GM18858 (cell line): ENCODE results near the gene CNDP2.
"Not testable (repeated sequence)": the region's sequence is repeated elsewhere in the genome, so short reads cannot be mapped to it uniquely, and the experiment has no call there.

ENCODE experiments used
- ATAC-seq: cut with Tn5 transposase; IDR thresholded peaks from one replicate; pipeline ENCODE4 v1.9.1; 2021; ENCODE audit not compliant: unreplicated experiment

The CNDP2 gene

DNA sequence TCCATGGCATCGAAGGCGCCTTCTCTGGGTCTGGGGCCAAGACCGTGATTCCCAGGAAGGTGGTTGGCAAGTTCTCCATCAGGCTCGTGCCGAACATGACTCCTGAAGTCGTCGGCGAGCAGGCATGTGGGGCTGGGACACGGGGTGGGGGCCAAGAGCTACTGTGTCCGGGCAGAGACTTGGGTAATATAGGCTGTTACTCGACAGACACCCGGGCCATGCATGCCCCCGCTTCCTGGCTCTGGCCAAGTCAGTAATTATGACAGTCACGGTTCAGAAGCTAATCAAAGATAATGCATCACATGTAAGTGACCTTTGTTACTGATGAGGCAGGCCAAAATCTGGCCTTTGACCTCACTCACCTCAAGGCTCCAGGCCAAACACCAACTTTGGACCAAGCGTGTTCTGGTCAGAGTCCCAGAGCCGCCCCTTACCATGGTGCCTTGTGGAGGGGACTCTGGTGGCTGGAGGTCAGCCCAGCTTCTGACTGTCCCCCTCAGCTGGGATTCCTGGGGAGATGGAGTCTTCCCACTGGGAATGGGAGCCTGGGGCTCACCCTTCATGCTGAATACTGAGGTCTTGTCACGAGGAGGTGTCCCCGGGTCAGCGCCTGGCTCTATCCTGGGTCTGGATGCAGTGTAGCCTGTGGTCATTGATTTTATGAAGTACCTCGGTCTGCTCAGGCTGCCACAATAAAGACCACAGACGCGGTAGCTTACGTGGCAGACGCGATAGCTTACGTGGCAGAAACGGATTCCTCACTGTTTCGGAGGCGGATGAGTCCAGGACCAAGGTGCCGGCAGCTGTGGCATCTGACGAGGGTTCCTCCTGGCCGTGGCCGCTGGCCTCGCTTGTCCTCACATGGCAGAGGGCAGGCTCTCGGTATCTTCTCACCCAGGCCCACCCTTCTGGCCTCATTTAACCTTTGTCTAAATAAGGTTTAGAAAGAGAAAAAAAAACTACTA, 20.4 kb downstream of the CNDP2 start:
- ATAC-seq = no peak

DNA sequence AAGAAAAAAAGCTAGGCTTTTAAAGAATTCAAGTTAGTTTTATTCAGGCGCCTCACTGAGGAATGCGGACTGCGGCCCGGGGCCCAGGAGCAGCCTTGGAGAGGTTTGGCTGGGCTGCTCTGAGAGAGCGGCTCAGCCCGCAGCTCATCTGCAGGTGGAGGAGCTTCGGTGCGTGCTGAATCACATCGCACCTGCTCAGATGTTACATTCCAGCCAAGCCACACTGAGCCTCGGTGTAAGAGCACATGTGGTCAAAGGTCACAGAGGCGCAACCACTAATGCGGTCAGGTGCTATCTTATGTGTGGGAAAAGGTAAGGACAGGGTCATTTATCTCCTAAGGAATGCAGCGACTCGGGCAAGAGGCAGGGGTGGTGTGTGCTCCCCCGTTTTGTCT, 21.1 kb downstream of the CNDP2 start:
- no peak for ATAC-seq

DNA sequence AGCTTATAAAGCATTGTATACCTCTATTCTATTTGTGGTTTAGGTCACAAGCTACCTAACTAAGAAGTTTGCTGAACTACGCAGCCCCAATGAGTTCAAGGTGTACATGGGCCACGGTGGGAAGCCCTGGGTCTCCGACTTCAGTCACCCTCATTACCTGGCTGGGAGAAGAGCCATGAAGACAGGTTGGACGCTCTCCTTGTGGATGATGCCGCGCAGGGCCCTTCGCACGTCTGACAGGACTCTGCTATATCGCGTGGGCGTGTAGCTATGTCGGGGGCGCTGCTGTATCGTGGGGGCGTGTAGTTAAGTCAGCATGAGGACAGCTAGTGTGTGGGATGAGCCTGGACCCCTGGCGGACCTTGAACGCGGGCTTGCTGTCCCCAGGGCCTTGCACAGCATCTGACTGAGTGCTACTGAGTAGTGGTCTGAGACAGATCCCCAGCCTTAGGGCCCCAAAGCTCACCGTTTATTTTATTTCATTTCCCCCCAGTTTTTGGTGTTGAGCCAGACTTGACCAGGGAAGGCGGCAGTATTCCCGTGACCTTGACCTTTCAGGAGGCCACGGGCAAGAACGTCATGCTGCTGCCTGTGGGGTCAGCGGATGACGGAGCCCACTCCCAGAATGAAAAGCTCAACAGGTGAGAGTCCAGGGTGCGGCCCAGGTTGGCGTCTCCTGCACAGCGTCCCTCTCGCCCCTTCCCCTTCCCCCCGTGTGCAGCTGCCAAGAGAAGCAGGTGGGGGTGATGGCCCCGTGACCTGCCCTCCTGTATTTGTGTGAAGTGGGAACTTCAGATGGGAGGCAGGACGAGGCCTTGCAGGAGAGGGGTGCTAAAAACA, 22.5 kb downstream of the CNDP2 start:
- ATAC-seq = no peak

DNA sequence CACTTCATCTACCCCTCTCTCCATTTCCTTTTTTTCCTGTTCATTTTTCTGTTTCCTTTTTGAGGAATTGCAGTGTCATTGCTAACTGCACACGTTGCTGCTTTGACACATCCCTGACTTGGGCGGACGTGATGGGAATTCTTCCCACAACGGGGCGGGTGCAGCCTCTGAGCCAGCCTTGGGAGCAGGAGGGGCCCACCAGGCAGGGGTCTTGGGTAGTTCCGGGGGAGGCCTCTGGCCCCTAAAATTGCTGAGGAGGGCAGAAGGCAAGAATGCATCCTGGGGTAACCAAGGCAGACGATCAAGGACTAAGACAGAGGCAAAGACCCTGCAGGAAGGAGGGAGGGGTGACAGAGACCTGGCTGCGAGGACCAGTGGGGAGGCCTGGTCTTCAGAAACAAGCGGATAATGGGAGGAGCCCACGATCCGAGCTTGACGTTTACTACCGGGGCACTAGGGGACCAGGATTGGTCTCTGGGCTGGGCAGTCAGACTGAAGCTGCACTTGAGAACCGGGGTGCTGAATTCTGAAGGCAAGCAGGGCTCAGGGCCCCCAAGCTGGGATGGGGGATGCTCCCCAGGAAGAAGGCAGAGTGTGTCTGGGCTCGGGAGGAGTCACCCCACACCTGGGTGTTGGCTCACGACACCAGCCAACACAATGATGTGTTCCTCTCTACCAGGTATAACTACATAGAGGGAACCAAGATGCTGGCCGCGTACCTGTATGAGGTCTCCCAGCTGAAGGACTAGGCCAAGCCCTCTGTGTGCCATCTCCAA, 23.3 kb downstream of the CNDP2 start:
- ATAC-seq = no peak

DNA sequence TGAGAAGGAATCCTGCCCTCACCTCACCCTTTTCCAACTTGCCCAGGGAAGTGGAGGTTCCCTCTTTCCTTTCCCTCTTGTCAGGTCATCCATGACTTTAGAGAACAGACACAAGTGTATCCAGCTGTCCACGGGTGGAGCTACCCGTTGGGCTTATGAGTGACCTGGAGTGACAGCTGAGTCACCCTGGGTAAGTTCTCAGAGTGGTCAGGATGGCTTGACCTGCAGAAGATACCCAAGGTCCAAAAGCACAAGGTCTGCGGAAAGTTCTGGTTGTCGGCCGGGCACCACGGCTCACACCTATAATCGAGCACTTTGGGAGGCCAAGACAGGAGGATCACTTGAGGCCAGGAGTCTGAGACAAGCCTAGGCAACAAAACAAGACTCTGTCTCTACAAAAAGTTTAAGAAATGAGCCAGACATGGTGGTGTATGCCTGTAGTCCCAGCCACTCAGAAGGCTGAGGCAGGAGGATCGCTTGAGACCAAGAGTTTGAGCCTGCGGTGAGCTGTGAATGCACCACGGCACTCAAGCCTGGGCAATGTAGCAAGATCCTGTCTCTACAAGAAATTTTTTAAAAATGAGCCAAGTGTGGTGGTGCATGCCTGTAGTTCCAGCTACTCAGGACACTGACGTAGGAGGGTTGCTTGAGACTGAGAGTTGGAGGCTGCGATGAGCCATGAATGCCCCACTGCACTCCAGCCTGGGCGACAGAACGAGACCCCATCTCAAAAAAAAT, 24.1 kb downstream of the CNDP2 start:
- ATAC-seq = no peak

DNA sequence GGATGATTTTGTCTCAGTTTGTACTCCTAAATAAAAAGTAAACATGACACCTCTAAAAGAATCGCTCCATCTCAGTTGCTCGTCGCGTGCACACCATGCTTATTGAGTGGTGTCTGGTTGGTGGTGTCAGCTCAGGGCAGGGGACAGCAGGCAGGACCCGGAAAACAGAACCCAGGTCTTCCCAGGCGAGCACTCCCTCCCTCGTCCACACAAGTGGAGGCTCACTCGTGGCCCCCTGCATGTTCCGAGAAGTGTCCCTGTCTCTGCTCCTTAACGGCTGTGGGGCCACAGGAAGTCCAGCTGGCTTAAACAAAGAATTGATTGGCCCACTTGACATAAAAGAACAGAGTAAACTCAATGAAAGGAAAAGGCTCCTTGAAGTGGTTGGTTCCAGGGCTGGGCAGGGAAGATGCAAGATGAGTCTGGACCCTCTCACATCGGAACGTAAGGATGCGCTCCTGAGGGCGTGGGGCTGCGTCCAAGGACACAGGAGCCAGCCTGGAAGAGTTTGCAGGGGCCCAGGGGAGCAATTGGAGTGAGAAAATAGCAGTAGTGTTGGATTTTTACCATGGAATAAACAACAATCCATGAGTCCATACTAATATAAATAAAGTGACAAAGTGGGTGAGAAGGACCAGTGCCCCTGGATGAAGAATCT, 25.0 kb downstream of the CNDP2 start:
- no peak for ATAC-seq

DNA sequence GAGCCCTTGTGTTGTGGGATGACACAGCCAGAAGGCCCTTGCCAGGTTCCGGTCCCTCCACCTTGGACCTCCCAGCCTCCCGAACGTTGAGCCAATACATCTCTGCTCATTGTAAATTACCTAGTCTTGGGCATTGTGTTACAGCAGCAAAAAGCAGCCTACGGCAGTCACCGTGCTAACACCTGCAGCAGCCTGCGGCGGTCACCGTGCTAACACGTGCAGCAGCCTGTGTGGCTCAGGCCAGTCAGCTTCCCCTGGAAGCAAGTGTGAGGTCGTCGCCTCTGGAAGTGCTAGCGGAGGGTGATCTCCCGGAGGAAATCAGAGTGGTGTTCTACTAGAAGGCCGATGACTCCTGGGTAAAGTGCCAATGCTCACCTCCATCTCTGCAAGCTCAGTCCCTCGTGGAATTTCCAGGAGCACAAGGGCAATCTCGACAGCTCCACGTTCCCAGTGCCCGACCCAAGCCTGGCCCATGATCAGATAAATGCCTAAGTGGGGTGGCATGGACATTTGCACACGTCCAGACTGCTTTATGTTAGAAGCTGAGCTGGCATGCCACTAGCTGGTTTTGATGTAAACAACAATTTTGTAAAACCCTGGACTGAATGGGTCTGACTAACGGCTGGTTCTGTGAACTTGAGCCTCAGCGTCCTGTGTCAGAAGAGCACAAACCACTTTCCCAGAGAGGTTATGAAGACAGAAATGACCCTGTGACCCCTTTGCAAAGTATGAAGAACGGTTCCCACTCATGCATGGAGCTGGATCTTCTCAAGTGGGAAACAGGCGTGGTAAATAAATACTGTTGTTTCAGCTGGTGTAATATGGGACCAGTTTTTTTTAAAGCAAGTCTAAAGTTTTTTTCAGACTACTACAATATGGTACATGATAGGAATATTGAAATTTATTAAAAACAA, 26.7 kb downstream of the CNDP2 start:
- ATAC-seq = no peak

DNA sequence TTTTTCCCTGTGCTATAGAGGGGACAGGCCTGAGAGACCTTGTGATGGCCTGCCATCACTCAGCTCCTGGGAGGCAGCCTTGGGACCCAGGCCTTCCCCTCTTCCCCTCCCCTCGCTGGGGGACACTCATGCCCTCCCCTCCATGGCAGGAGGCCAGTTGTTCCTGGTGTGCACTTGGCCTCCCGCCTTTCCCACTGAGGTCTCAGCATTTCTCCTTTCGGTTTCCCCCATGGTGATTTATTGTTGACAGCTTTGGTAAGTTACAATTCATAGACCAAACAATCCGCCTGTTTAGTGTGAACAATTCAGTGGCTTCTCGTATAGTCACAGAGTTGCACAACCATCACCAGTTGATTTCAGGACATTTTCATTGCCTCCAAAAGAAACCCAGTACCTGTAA, 27.9 kb downstream of the CNDP2 start:
- no peak for ATAC-seq

DNA sequence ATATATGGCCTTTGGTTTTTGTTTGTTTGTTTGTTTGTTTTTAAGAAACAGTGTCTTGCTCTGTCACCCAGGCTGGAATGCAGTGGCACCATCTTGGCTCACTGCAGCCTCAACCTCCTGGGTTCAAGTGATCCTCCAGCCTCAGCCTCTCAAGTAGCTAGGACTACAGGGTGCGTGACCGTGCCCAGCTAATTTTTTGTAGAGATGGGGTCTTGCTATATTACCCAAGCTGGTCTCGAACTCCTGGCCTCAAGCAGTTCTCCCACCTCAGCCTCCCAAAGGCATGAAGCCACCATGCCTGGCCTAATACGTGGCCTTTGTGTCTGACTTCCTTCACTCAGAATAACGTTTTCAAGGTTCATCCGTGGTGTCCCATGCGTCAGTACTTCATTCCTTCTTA, 28.8 kb downstream of the CNDP2 start:
- not testable (repeated sequence) for ATAC-seq

DNA sequence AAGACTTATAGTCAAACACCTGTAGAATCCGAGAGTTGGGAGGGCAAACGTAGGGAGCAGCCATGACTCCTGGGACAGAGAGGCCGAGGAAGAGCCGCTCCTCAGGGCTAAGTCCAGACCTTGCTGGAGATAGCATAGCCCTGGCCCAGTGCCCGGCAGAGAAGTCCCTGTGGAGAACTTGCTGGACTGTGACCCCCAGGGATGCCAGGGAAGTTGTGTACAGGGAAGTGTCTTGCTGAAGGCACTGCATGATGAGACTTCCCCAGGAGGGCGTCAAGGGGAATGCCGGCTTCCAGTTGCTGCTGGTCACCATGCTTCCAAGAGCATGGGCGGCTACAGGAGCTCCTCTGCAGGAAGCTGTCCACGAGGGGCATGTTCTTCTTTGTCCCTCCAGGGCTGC, 29.6 kb downstream of the CNDP2 start:
- ATAC-seq = no peak

DNA sequence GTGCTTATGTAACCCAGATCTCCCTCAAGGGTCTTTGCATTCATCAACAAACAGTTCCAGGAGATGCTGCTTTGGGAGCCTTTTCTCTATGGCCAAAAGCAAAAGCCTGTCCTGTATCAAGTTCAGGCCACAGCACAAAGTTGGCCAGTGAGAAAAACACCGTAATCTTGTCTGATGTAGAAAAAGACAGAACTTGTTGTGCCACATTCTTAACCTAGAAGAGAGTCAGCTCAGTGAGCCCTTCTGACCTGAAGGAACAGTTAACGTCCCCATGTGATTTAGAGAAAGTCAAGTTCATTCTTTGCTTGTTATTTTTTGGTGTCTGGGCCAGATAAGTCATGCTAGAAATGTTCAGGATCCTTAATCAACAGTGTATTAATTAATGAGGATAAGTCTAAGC, 30.3 kb downstream of the CNDP2 start:
- no peak for ATAC-seq

DNA sequence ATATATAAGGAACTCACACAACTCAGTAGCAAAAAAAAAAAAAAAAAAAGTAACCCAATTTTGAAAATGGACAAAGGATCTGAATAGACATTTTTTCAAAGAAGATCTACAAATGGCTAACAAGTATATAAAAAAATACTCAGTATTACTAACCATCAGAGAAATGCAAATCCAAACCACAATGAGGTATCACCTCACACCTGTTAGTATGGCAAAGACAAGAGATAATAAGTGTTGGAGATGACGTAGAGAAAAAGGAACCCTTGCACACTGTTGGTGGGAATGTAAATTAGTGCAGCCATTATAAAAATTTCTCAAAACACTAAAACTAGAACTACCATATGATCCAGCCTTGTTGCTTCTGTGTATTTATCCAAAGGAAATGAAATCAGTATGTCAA, 32.3 kb downstream of the CNDP2 start:
- ATAC-seq = peak; percentile 82

DNA sequence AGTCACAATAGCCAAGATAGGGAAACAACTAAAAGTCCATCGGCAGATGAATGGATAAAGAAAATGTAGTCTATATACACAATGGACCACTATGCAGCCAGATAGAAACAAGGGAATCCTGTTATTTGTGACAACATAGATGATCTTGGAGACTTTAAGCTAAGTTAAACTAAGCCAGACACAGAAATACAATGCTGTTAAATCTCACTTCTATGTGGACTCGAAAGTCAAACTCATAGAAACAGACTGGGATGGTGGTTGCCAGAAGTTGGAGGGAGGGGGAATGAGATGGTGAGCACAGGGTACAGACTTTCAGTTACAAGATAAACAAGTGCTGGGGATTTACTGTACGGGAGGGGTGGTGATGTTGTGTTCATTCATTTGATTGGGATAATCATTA, 32.8 kb downstream of the CNDP2 start:
- no peak for ATAC-seq

DNA sequence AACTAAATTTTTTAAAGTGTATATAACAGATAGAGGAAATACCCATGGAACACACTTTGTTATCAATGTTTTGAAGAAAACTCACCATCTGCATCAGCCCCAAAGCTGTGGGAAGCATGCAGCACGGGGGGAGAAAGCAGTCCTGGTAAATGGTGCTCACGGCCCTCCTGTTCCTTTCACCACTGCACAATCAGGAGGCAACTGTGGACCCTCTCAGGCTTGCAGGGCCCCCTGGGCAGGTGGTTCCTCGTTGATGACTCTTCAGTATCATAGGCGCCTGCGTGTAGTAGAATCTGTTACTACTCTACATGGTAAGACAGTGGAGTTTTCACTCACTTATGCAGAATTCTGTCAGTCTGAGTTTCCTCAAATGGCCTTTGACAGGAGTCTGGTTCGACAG, 33.2 kb downstream of the CNDP2 start:
- ATAC-seq = no peak

DNA sequence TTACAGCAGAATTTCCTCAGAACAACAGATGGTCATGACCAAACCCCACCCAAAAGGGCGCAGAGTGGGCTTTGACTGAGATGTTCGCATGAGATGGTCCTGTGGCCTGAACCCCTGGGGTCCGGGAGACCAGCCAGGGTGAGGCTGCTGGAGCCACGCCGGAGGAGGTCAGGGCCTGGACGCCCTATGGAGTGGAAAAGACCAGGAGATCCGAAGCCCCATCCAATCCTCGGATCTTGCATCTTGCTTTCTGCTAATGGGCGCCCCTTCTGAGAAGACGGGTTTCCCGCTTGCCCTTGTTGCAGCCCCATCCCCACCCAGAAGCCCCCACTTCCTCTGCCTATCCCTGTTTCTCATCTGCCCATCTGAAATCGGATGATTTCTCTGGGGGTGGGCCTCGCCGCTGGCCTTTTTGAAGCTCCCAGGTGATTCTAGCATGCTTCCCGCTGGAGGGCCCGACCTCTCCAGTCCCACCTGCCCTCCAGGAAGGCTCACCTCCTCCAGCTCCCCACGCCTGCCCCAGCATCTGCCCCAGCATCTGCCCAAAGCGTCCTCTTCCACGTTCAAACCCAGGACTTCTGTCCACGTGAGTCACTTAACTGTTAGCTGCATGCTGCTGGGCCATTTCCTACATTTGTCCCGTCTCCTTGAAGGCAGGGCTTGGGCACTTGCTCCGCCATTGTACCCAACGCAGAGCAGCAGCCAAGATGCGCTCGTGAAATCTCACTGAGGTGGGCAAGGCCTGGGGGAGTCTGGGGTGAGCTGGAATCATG, 33.8 kb downstream of the CNDP2 start:
- no peak for ATAC-seq

DNA sequence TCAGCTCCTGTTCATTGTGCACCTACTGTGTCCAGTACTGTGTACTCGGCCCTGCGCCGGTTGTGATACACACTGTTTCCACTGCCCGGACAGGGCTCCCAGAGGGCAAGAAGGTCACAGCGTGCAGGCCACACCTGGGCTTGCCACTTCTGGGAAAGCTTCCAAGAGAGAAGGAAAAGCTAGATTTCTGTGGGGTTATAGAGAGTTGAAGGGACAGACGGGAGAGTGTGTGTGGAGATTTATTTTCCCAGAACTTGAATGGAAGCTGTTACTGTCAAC, 34.4 kb downstream of the CNDP2 start:
- ATAC-seq = no peak

DNA sequence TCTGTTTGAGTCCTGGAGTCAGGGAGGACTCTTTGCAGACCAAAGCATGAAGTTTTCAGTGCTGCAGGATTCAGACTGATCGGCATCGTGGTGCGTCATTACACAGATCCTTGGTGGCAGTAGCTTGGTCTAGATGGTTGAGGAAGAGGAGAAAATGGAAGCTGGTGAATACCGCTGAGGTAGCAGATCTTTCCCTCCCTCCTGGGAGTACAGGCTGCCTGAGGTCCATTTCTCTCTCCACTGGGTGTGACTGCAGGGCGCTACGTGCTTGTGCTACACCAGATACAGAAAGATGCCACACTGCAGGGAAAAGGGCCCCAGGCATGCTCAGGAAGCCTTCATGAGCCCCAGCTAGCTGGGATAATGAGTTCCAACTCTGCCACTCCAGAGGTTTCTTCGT, 34.9 kb downstream of the CNDP2 start:
- ATAC-seq = no peak

DNA sequence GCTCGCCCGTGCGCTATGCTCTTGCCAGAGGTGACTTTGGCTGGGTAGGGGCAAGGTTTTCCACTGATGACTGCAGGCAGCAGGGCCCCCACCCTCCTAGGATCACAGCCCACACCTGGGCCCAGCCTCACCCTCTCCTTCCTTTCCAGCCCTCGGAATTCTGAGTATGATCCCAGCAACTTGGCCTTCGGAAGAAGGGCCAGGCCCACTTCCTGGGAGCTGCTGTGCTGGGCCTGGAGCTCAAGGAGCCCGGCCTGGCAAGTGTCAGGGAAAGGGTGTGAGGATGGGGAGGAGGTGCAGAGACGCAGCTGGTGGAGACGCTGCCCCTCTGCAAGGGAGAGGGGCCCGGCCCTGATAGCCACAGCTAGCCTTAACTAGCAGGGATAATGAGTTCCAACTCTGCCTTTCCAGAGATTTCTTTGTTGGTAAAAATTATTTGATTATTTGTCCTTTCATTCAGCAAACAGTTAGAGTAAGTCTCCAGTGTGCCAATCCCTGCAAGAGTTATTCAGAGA, 36.4 kb downstream of the CNDP2 start:
- ATAC-seq = no peak
